ENCODE measurements around the gene THSD7B.
"Not testable (repeated sequence)": the region's sequence is repeated elsewhere in the genome, so short reads cannot be mapped to it uniquely, and the experiment has no call there.

The THSD7B gene

GRCh38 chr2:137049518-137049917 is 284.2 kb downstream of the THSD7B start:
- no peak for DNase-seq

- no peak for DNase-seq
Observed at GRCh38 chr2:137050949-137051348, 285.6 kb downstream of the THSD7B start.

- DNase-seq: no peak
Observed at GRCh38 chr2:137051778-137052398, 286.5 kb downstream of the THSD7B start.

DNA sequence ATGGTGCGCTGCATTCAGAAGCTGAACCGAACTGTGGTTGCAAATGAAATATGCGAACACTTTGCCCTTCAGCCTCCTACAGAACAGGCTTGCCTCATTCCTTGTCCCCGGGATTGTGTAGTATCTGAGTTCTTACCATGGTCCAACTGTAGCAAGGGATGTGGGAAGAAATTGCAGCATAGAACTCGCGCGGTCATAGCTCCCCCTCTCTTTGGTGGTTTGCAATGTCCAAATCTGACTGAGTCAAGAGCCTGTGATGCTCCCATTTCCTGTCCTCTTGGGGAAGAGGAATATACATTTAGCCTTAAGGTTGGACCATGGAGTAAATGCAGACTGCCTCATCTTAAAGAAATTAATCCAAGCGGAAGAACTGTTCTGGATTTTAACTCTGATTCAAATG is 291.4 kb downstream of the THSD7B start:
- DNase-seq: no peak

DNA sequence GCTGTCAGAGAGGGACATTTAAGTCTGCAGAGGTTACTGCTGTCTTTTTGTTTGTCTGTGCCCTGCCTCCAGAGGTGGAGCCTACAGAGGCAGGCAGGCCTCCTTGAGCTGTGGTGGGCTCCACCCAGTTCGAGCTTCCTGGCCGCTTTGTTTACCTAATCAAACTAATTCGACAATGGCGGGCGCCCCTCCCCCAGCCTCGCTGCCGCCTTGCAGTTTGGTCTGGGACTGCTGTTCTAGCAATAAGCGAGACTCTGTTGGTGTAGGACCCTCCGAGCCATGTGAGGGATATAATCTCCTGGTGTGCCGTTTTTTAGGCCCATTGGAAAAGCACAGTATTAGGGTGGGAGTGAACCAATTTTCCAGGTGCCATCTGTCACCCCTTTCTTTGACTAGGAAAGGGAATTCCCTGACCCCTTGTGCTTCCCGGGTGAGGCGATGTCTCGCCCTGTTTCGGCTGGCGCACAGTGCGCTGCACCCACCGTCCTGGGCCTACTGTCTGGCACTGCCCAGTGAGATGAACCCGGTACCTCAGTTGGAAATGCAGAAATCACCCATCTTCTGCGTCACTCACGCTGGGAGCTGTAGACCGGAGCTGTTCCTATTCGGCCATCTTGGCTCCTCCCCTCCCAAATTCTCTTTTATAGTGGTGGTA is 310.9 kb downstream of the THSD7B start:
- DNase-seq: not testable (repeated sequence)

GRCh38 chr2:137091704-137092103 is 326.4 kb downstream of the THSD7B start:
- no peak for DNase-seq

DNA sequence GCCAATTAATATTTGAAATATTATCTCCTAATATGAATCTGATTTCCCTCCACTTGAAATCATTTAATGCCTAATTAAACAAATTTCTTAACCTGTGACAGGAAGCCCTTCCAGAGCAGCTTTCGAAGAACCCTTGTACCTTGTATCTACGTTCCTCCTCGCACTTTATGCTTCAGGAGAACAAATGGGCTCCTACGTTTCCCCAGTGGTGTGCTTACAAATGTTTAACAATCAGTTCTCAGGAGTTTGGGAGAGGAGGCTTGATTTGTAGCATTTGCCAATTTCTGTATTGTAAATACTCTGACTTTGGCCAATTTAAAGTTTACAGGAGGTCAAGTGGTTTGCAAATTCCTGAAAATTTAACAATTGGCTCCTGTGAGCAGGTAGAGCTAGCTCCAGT is 327.8 kb downstream of the THSD7B start:
- no peak for DNase-seq

DNA sequence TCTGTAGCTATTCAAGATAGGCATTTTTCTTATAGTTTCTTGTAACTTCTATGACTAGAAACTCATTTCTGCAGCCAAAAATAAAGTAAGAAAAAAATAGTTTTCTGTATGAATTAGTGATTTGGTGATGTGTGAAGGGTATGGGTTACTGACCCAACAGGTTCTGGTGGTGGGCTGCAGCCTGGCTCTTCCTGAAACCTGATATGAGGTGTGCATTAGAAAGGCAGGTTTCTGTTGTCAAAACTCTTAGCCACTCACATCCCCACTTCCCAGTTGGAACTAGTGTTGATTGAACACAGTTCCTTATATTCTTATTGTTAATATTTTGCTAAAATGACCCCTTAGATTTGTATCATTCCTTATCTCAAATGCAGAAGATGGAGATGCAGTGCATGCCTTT is 330.8 kb downstream of the THSD7B start:
- DNase-seq: no peak

DNA sequence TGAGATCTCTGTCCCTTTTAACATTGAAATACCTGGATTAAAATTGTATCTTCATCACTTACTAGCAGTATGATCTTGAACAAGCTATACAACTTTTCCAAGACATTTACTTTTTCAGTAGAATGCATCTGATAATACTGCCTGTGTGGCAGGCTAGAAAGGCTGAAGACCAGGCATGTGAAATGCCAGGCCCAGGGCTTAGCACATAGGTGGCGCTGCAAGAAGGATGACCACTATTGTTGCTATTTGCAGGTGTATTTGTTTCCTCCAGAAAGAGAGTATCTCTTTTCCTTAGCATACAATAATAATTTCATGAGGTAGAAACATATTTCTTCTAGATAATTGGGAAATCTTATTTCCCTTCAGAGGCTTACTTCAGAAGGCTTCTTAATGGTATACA is 331.3 kb downstream of the THSD7B start:
- DNase-seq: no peak

DNA sequence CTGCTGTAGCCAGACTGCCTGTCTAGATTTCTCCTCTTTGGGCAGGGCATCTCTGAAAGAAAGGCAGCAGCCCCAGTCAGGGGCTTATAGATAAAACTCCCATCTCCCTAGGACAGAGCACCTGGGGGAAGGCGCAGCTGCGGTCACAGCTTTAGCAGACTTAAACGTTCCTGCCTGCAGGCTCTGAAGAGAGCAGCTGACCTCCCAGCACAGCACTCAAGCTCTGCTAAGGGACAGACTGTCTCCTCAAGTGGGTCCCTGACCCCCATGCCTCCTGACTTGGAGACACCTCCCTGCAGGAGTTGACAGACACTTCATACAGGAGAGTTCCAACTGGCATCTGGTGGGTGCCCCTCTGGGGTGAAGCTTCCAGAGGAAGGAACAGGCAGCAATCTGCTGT is 336.5 kb downstream of the THSD7B start:
- not testable (repeated sequence) for DNase-seq

DNA sequence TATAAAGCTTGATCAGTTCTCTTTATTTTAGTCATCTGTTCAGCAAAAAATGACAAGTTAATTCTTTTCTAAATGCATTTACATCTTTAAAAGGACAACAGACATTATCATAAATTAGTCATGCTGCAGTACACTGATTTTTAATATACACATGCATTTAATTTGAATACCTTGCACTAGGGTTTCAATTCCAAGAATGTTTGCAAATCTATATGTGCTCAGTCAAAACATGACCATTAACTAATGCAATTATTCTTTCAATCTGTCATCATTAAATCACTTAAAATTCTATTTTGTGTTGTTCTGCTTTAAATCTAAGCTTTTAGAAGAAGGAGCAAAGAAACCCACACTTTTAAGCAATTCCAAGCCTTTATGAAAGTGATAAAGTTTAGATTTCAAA is 342.6 kb downstream of the THSD7B start:
- no peak for DNase-seq

DNA sequence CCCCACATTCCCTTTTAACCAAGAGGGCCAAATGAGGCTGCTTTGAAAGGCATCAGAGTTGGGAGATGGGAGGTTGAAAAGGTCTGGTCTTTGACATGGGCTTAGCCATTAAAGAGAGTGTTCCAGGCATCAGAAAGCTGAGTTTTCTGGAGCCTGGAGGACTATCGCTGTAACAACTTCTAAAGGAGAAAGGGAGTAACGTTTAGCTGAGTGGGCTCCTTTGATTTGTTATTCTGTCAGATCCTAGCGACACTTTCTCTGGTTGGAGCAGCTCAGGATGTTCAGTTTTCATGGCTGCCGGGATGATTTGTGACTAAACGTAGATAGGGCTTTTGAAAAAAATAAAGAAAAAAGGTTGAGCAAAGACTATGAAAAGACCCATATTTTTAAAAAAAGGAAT is 346.6 kb downstream of the THSD7B start:
- no peak for DNase-seq

- no peak for DNase-seq
Observed at GRCh38 chr2:137115081-137115794, 349.9 kb downstream of the THSD7B start.

DNA sequence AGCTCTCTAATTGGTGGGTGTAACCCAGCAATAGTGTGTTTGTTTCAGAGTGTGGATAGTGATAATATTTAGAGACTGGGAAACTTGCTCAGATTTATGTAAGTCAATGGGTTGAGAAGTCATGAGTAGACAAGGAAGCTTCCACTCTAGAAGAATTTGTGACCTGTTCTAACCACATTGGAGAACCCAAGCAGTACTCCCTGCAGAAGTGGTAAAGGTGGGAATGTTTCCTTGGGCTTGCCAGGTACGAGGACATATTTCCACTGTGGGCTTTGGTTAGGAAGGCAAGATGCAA is 350.4 kb downstream of the THSD7B start:
- no peak for DNase-seq

DNA sequence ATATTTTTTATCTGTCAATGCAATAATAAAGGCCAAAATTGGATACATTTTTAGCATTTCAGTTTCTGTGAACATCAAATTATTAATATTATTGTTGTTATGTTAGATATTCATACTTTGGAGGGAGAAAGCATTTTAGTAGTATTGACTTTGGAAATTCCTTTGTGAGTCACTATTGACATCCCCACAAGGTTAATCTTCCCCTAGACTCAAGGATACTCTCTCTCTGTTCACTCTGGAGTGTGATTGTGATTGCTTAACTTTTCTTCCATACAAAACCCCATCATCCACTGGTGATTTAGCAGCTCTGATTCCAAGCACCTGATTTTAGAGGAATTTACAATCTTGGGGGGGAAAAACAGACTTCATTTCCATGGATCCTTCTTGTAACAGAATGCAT is 352.0 kb downstream of the THSD7B start:
- no peak for DNase-seq

- DNase-seq: no peak
Observed at GRCh38 chr2:137118140-137118539, 352.8 kb downstream of the THSD7B start.

- no peak for DNase-seq
Observed at GRCh38 chr2:137123226-137123625, 357.9 kb downstream of the THSD7B start.

DNA sequence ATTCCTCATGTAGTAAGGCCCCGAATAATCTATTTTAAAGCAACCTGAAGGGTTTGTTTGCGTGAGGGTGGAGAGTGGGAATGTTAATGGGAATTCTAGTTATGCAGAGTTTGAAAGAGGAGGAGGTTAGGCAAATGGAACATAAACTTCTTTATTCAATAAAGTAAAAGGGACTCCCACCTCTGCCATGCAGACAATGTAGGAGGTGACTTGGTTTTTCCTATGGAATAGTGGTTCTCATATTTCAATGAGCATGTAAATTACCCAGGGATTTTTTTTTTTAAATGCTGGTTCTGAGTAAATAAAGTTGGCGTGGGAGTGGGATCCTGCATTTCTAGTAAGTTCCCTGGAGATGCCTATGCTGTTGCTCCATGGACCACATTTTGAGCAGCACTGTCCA is 367.9 kb downstream of the THSD7B start:
- no peak for DNase-seq

GRCh38 chr2:137138263-137138662 is 372.9 kb downstream of the THSD7B start:
- no peak for DNase-seq

DNA sequence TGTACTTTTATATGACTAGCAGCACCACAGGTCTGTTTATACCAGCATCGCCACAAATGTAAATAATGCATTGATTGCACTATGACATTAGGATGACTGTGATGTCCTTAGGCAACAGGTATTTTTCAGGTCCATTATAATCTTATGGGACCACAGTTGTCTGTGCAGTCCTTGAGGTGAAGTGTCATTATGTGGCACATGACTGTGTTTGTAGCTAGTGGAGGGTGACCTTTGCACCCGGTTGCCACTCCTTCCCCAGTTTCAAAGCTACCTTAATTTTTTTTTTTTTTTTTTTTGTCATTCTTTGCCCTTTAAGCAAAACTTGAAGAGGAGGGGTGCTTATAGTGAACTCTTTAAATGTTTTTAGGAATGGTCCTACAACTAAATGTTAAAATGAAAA is 386.4 kb downstream of the THSD7B start:
- DNase-seq: no peak

- DNase-seq: no peak
Observed at GRCh38 chr2:137154946-137155345, 389.6 kb downstream of the THSD7B start.

DNA sequence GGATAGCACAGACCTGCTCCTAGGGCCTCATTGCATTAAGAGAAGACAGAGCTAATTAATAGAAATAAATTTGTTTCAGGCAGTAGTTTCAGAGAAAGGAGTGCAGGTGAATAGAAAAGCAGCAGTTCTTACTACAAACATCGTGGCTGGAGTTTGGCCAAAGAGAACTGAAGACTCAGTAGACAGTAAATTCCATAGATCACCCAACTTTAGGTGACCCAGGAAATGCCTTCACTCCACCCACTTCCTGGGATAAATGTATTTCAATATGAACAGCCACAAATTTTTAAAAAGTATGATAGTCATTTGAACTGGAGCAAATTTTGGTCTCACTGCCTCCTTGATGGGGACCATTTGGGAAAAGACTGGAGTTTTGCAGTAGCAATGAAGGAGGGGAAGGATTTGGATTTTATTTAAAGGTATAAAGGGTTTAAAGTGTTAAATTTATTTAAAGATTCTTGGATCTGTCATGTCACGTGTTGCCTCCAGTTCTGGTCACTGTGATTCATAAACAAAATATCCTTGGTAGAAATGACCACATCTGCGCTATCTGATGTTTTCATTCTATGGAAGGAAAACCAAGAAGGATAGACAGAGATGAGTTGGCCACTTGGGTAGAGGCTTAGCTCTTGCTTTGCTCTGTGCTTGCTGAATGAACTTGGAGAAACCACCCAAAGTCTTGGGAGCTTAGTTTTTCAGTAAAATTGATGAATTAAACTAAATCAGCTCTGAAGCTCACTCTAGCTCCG is 390.2 kb downstream of the THSD7B start:
- DNase-seq: no peak

GRCh38 chr2:137156221-137156844 is 391.0 kb downstream of the THSD7B start:
- DNase-seq: no peak

All from T-helper 2 cell (primary cell).